Ishikawa (cell line): ENCODE data around the gene SNTG2.

ENCODE experiments used
- CEBPB ChIP-seq: IDR thresholded peaks from 2 replicates; pipeline ENCODE4 v1.6.1; 2012
- CREB1 ChIP-seq: IDR thresholded peaks from 2 replicates; pipeline ENCODE4 v1.6.1; 2012; ENCODE audit warnings: low read depth
- EGR1 ChIP-seq: IDR thresholded peaks from 2 replicates; pipeline ENCODE4 v1.6.1; 2012
- EP300 ChIP-seq: IDR thresholded peaks from 2 replicates; pipeline ENCODE4 v1.6.1; 2012; ENCODE audit warnings: borderline replicate concordance
- FOXM1 ChIP-seq: IDR thresholded peaks from 2 replicates; pipeline ENCODE4 v1.6.1; 2012; ENCODE audit warnings: low read depth, borderline replicate concordance
- RAD21 ChIP-seq: IDR thresholded peaks from 2 replicates; pipeline ENCODE4 v1.6.1; 2012; ENCODE audit warnings: low read depth
- REST ChIP-seq: IDR thresholded peaks from 2 replicates; pipeline ENCODE4 v1.6.1; 2012; ENCODE audit warnings: low read depth, mild to moderate bottlenecking
- TAF1 ChIP-seq: IDR thresholded peaks from 2 replicates; pipeline ENCODE4 v1.6.1; 2012; ENCODE audit warnings: low read depth, mild to moderate bottlenecking
- TCF12 ChIP-seq: IDR thresholded peaks from 2 replicates; pipeline ENCODE4 v1.6.1; 2012; ENCODE audit warnings: low read depth
- TEAD4 ChIP-seq: IDR thresholded peaks from 2 replicates; pipeline ENCODE4 v1.6.1; 2012
- YY1 ChIP-seq: IDR thresholded peaks from 2 replicates; pipeline ENCODE4 v1.6.1; 2012; ENCODE audit warnings: low read depth
- ZBTB7A ChIP-seq: IDR thresholded peaks from 2 replicates; pipeline ENCODE4 v1.6.1; 2012; ENCODE audit warnings: low read depth
- TF ChIP-seq, protein P1 (sequence below): IDR thresholded peaks from 2 replicates; pipeline ENCODE4 v1.6.1; 2012

- TF ChIP-seq CEBPB (no peak), YY1 (no peak), FOXM1 (no peak), TAF1 (no peak), EGR1 (no peak), EP300 (no peak), CREB1 (no peak), TCF12 (no peak), RAD21 (no peak), TEAD4 (no peak), REST (no peak), ZBTB7A (no peak)
- TF ChIP-seq, protein P1, sequence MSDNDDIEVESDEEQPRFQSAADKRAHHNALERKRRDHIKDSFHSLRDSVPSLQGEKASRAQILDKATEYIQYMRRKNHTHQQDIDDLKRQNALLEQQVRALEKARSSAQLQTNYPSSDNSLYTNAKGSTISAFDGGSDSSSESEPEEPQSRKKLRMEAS: no peak
Measured at GRCh38 chr2:1070601-1071000, 120.0 kb downstream of the SNTG2 start.
